HCT116 (cell line): ENCODE results near the gene LINGO1. TPM values are rescaled to one million over a fixed set of nuclear protein-coding genes. Genes with fewer than 3 reads are reported as not detected.

Source experiments
- ATAC-seq: fragments of 200-7000 bp; cut with Tn5 transposase; 2 replicates; pipeline ENCODE4 v1.9.1; 2020; ENCODE audit warnings: mild to moderate bottlenecking, moderate library complexity
- Bru-seq: library from RNA; stranded (reverse); fragments of 400-500 nt; gene quantifications from one replicate; lab custom pipeline; 2021; lab: Mats Ljungman, UMichigan
- BruChase-seq, 2 experiments: library from RNA; stranded (reverse); fragments of 400-500 nt; gene quantifications; one replicate each; lab custom pipeline; 2021; lab: Mats Ljungman, UMichigan
- BruUV-seq: library from RNA; stranded (reverse); fragments of 400-500 nt; replicated peaks from 2 replicates; lab custom pipeline; 2021; lab: Mats Ljungman, UMichigan
- CTCF ChIA-PET: fragments of 300-600 bp; sonication (Branson Sonifier 250); formaldehyde crosslinking; loops from one replicate; lab custom pipeline; 2021; ENCODE audit warnings: antibody characterized with exemption; lab: Charles Lee
- POLR2A ChIA-PET: fragments of 300-600, 350-600 bp; sonication (Branson Sonifier 250); formaldehyde crosslinking; loops from one replicate; lab custom pipeline; 2021; ENCODE audit warnings: antibody characterized with exemption; lab: Charles Lee
- RAD21 ChIA-PET, 2 experiments: fragments of 300-600 bp; sonication (Branson Sonifier 250); formaldehyde crosslinking; loops; one replicate each; lab custom pipeline; 2023; ENCODE audit warnings: low total read pairs in 2 of 2; ENCODE audit not compliant: uncharacterized antibody in 2 of 2, unreplicated experiment in 2 of 2, low non-redundant PET in 1 of 2; lab: Charles Lee
- DNase-seq: peaks from one replicate; pipeline ENCODE4 v3.0.0-alpha.2; 2010; ENCODE audit warnings: low read depth, low spot score
- H2AFZ ChIP-seq: fragments of 200-600 bp; shearing (Covaris generic), sonication (generic); 2 replicates; pipeline ENCODE4 v1.6.1; 2017; ENCODE audit warnings: low read depth, mixed run types, mixed read lengths, antibody characterized with exemption, low read length; ENCODE audit not compliant: poor library complexity, severe bottlenecking
- H3K27ac ChIP-seq: 2 replicates; pipeline ENCODE4 v1.5.1; 2012; ENCODE audit warnings: low read depth, low read length
- H3K27me3 ChIP-seq: fragments of 200-600 bp; sonication (generic); 2 replicates; pipeline ENCODE4 v1.6.1; 2016; ENCODE audit warnings: mixed run types, low read length, mixed read lengths; ENCODE audit not compliant: insufficient read depth
- H3K36me3 ChIP-seq, 2 experiments: fragments of 200-500 bp in 1 of 2; fragments of 200-600 bp in 1 of 2; sonication (Bioruptor generic) in 1 of 2; sonication (generic) in 1 of 2; 2 replicates each; pipeline versions ENCODE4 v1.5.1 to v1.6.1; 2014 to 2016; ENCODE audit warnings: low read length in 2 of 2, inconsistent platforms in 1 of 2, mixed read lengths in 1 of 2, mixed run types in 1 of 2; ENCODE audit not compliant: insufficient read depth in 2 of 2, control insufficient read depth in 1 of 2
- H3K4me1 ChIP-seq, 2 experiments: fragments of 200-600 bp in 1 of 2; sonication (generic) in 1 of 2; 2 replicates each; pipeline versions ENCODE4 v1.5.1 to v1.6.1; 2012 to 2017; ENCODE audit warnings: low read length in 2 of 2, inconsistent platforms in 1 of 2, mild to moderate bottlenecking in 1 of 2, mixed read lengths in 1 of 2, mixed run types in 1 of 2, moderate library complexity in 1 of 2; ENCODE audit not compliant: insufficient read depth in 2 of 2, control insufficient read depth in 1 of 2
- H3K4me2 ChIP-seq: fragments of 200-600 bp; sonication (generic); 2 replicates; pipeline ENCODE4 v1.6.1; 2017; ENCODE audit warnings: mixed run types, low read length, mixed read lengths
- H3K4me3 ChIP-seq, 2 experiments: fragments of 200-600 bp in 1 of 2; sonication (generic) in 1 of 2; replicated peaks in 1 of 2; 2 replicates each; pipeline ENCODE4 v1.5.1; 2011 to 2016; ENCODE audit warnings: low read length in 2 of 2, control low read depth in 1 of 2, low read depth in 1 of 2, mild to moderate bottlenecking in 1 of 2, mixed read lengths in 1 of 2, mixed run types in 1 of 2
- H3K79me2 ChIP-seq: fragments of 200-600 bp; sonication (generic); 2 replicates; pipeline ENCODE4 v1.6.1; 2017; ENCODE audit warnings: mild to moderate bottlenecking, mixed run types, low read length, moderate library complexity, mixed read lengths; ENCODE audit not compliant: insufficient read depth
- H3K9ac ChIP-seq: fragments of 200-600 bp; sonication (generic); 2 replicates; pipeline ENCODE4 v1.6.1; 2016; ENCODE audit warnings: low read length, mixed read lengths
- H3K9me2 ChIP-seq: fragments of 200-600 bp; sonication (generic), shearing (Covaris generic); 2 replicates; pipeline ENCODE4 v1.6.1; 2017; ENCODE audit warnings: mixed run types, mild to moderate bottlenecking, moderate library complexity; ENCODE audit not compliant: insufficient read depth
- H3K9me3 ChIP-seq, 2 experiments: fragments of 200-500 bp in 1 of 2; fragments of 200-600 bp in 1 of 2; sonication (Bioruptor generic) in 1 of 2; sonication (generic) in 1 of 2; 2 replicates each; pipeline ENCODE4 v1.6.1; 2014 to 2017; ENCODE audit warnings: low read length in 2 of 2, mixed read lengths in 2 of 2, inconsistent platforms in 1 of 2, low read depth in 1 of 2, mild to moderate bottlenecking in 1 of 2, mixed run types in 1 of 2, moderate library complexity in 1 of 2; ENCODE audit not compliant: control insufficient read depth in 1 of 2, insufficient read depth in 1 of 2
- H4K20me1 ChIP-seq: fragments of 200-600 bp; sonication (generic), shearing (Covaris generic); 2 replicates; pipeline ENCODE4 v1.6.1; 2017; ENCODE audit warnings: mixed run types, mild to moderate bottlenecking, moderate library complexity; ENCODE audit not compliant: insufficient read depth
- CBX3 ChIP-seq: IDR thresholded peaks from 2 replicates; pipeline ENCODE4 v1.6.1; 2012; ENCODE audit warnings: low read depth
- CEBPB ChIP-seq: IDR thresholded peaks from 2 replicates; pipeline ENCODE4 v1.6.1; 2012; ENCODE audit warnings: low read depth
- EGR1 ChIP-seq: IDR thresholded peaks from 2 replicates; pipeline ENCODE4 v1.6.1; 2012; ENCODE audit warnings: low read depth
- ELF1 ChIP-seq: IDR thresholded peaks from 2 replicates; pipeline ENCODE4 v1.6.1; 2012; ENCODE audit warnings: low read depth, borderline replicate concordance
- EZH2 ChIP-seq: fragments of 200-600 bp; sonication (generic); IDR thresholded peaks from 2 replicates; pipeline ENCODE4 v1.6.1; 2017; ENCODE audit warnings: antibody characterized with exemption, mixed run types
- JUND ChIP-seq: IDR thresholded peaks from 2 replicates; pipeline ENCODE4 v1.6.1; 2012
- MAX ChIP-seq: IDR thresholded peaks from 2 replicates; pipeline ENCODE4 v1.6.1; 2012
- POLR2A ChIP-seq: IDR thresholded peaks from 2 replicates; pipeline ENCODE4 v1.7.0; 2011; ENCODE audit warnings: borderline replicate concordance; ENCODE audit not compliant: insufficient read depth, insufficient read length; ENCODE audit errors: extremely low read depth
- POLR2AphosphoS5 ChIP-seq: IDR thresholded peaks from 2 replicates; pipeline ENCODE4 v1.6.1; 2011; ENCODE audit warnings: mild to moderate bottlenecking, low read depth, low read length, moderate library complexity
- RAD21 ChIP-seq: IDR thresholded peaks from 2 replicates; pipeline ENCODE4 v1.6.1; 2012; ENCODE audit warnings: low read depth, mild to moderate bottlenecking
- SIN3A ChIP-seq: IDR thresholded peaks from 2 replicates; pipeline ENCODE4 v1.6.1; 2012; ENCODE audit warnings: low read depth
- YY1 ChIP-seq: IDR thresholded peaks from 2 replicates; pipeline ENCODE4 v1.6.1; 2011; ENCODE audit warnings: low read length, low read depth, moderate library complexity, mild to moderate bottlenecking; ENCODE audit not compliant: insufficient replicate concordance; ENCODE audit errors: extremely low read depth
- ZFX ChIP-seq: fragments of 450-650 bp; IDR thresholded peaks from 2 replicates; pipeline ENCODE4 v1.6.1; 2017
- ZNF274 ChIP-seq: fragments of 200-500 bp; sonication (Bioruptor generic); IDR thresholded peaks from 2 replicates; pipeline ENCODE4 v1.6.1; 2014; ENCODE audit warnings: mild to moderate bottlenecking, low read depth, low read length, inconsistent platforms
- intact Hi-C: fragments of 100-400 bp; cut with micrococcal nuclease; formaldehyde crosslinking; loops from 2 replicates; pipeline ENCODE4 v1.10.0; 2022
- long read RNA-seq: library from polyadenylated mRNA; unstranded; transcript quantifications from one replicate; pipeline ENCODE4 v2.0.0, GENCODE V29; 2021; ENCODE audit not compliant: unreplicated experiment
- polyA plus RNA-seq: library from polyadenylated mRNA; unstranded; fragments of >200 nt; gene quantifications from 2 replicates; pipeline ENCODE4 v1.2.1, GENCODE V29; 2012; ENCODE audit warnings: missing spikeins
- total RNA-seq: library from RNA; stranded (reverse); gene quantifications from one replicate; pipeline ENCODE4 v1.2.1, GENCODE V29; 2021; ENCODE audit not compliant: unreplicated experiment
- TF ChIP-seq, protein P1 (sequence below): IDR thresholded peaks from 2 replicates; pipeline ENCODE4 v1.6.1; 2012

The LINGO1 gene, protein sequence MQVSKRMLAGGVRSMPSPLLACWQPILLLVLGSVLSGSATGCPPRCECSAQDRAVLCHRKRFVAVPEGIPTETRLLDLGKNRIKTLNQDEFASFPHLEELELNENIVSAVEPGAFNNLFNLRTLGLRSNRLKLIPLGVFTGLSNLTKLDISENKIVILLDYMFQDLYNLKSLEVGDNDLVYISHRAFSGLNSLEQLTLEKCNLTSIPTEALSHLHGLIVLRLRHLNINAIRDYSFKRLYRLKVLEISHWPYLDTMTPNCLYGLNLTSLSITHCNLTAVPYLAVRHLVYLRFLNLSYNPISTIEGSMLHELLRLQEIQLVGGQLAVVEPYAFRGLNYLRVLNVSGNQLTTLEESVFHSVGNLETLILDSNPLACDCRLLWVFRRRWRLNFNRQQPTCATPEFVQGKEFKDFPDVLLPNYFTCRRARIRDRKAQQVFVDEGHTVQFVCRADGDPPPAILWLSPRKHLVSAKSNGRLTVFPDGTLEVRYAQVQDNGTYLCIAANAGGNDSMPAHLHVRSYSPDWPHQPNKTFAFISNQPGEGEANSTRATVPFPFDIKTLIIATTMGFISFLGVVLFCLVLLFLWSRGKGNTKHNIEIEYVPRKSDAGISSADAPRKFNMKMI
- total RNA-seq = 15.6 TPM
- 19.2 and 22.9 TPM in 2 replicates for polyA plus RNA-seq
- percentile 30 among the genes with signal in this experiment for Bru-seq, nascent RNA
- percentile 26 among the genes with signal in this experiment for BruChase-seq, experiment 1, labeled RNA remaining after a 6-hour chase
- BruChase-seq, experiment 2, labeled RNA remaining after a 2-hour chase = percentile 27 among the genes with signal in this experiment
- long read RNA-seq, transcript LINGO1-201 (2 exons, 3,055 nt) = major isoform, 5 of 18 reads
- long read RNA-seq, partial matches to known transcripts = 0 of 18 reads
- long read RNA-seq, other reads (novel, unspliced or antisense) = 12 of 18 reads

GRCh38 chr15:77632534-77633133 lies at the start of gene LINGO1:
TSS of gene LINGO1 (minus strand) at chr15:77632912. CDS start at chr15:77632315, 597 bp downstream.
- peak within 1 kb of the TSS; percentile 71 for H2AFZ ChIP-seq
- POLR2A ChIA-PET = interaction anchor here (0.9 kb wide), 1 partner anchor 22 kb away, joined by 3 read pairs; no protein-coding TSS in a partner anchor
- BruUV-seq = no TSS peak

DNA sequence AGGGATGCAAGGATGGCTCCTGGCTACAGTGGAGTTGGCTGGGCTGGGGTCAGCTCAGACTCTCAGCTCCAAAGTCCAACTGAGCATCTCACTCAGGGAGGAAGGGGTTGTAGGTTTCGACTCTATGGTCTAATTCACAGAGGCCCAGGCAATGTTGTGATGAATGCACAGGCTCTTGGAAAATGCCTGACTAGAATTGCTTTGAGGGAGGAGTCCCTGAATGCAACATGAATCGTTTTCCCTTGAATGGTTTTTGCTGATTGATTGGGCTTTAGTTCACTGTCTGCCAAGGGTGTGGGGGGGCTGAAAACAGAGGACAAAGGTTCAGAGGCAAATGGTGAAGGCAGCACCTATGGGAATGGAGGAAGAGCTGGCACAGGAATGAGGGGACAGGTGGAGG lies 48.6 kb upstream of the LINGO1 start:
- no peak overlapping the region for H3K4me2 ChIP-seq
- no peak for DNase-seq
- no peaks in the 10 kb centered on the region for H3K9me3 ChIP-seq
- intact Hi-C loops = no loop called here
- no peaks in the 10 kb centered on the region for H3K9me2 ChIP-seq
- H3K27ac ChIP-seq = no peak overlapping the region
- no peak overlapping the region for H3K9ac ChIP-seq
- no peaks in the 10 kb centered on the region for H3K4me1 ChIP-seq
- no TSS peak for BruUV-seq
- ChIA-PET POLR2A (no interaction called here), RAD21 (no interaction called here), CTCF (no interaction called here)
- no peaks in the 10 kb centered on the region for H3K36me3 ChIP-seq
- TF ChIP-seq EZH2 (no peak), MAX (no peak), POLR2AphosphoS5 (no peak), SIN3A (no peak), ELF1 (no peak), CEBPB (no peak), ZNF274 (no peak), CBX3 (no peak), RAD21 (no peak), YY1 (no peak), EGR1 (no peak), POLR2A (no peak), JUND (no peak)
- TF ChIP-seq, protein P1, sequence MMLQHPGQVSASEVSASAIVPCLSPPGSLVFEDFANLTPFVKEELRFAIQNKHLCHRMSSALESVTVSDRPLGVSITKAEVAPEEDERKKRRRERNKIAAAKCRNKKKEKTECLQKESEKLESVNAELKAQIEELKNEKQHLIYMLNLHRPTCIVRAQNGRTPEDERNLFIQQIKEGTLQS = no peak
- H4K20me1 ChIP-seq = no peaks in the 10 kb centered on the region
- H3K4me3 ChIP-seq = no peak overlapping the region
- no peaks in the 10 kb centered on the region for H3K79me2 ChIP-seq
- ATAC-seq = no peak
- H2AFZ ChIP-seq = no peak overlapping the region
- peaks cover 7% of the 10 kb centered on the region; the same call in 1 of the 2 replicates for H3K27me3 ChIP-seq

More at GRCh38 chr15:77632534-77633133, at the start of gene LINGO1:
- RAD21 ChIA-PET = interaction anchor here (0.7 to 1.5 kb wide), 3 partner anchors 187 to 243 kb away, joined by 3 to 15 read pairs (median 5); no protein-coding TSS in a partner anchor
- Histone ChIP-seq H3K4me2 (peak within 1 kb of the TSS; percentile 99), H3K4me3 (peak within 1 kb of the TSS; percentile 48 to 71), H3K36me3 (no peaks in the 10 kb centered on the region), H3K79me2 (no peaks in the 10 kb centered on the region; the same call in 1 of the 2 replicates), H3K27me3 (no peaks in the 10 kb centered on the region), H3K9me3 (no peaks in the 10 kb centered on the region), H3K9me2 (no peaks in the 10 kb centered on the region), H4K20me1 (no peaks in the 10 kb centered on the region), H3K4me1 (peaks cover 11 to 29% of the 10 kb centered on the region in 2 experiments; a peak in 3 of 4 replicates), H3K27ac (peak within 1 kb of the TSS; percentile 47; the same call in 1 of the 2 replicates), H3K9ac (peak within 1 kb of the TSS; percentile 63)
- TF ChIP-seq MAX = no peak
- TF ChIP-seq ZFX = peak; percentile 42; the same call in 1 of the 2 replicates
- intact Hi-C loops = loop anchor here (1.0 to 5.0 kb wide), 4 partner anchors 189 to 514 kb away; no protein-coding TSS in a partner anchor
- DNase-seq (no peak), ATAC-seq (peak; percentile 37)
- CTCF ChIA-PET = interaction anchor here (0.6 to 5.3 kb wide), 36 partner anchors 7 to 659 kb away, joined by 3 to 72 read pairs (median 6); no protein-coding TSS in a partner anchor
